Duodenal mucosa (tissue), 2 donors: Measurements from ENCODE around the gene MIXL1.

ENCODE experiments used
- H3K27ac ChIP-seq: one replicate; pipeline ENCODE4 v1.7.0; 2013; ENCODE audit warnings: low read depth, low read length
- H3K27me3 ChIP-seq, 2 donors: one replicate each; pipeline ENCODE4 v1.7.0; 2013; ENCODE audit warnings: low read length in 2 of 2, control low read depth in 1 of 2; ENCODE audit not compliant: insufficient read depth in 2 of 2, control insufficient read depth in 1 of 2
- H3K36me3 ChIP-seq, 2 donors: one replicate each; pipeline ENCODE4 v1.7.0; 2013; ENCODE audit warnings: low read length in 2 of 2, control low read depth in 1 of 2; ENCODE audit not compliant: insufficient read depth in 2 of 2, control insufficient read depth in 1 of 2
- H3K4me1 ChIP-seq, 2 donors: one replicate each; pipeline ENCODE4 v1.7.0; 2013; ENCODE audit warnings: low read length in 2 of 2, control low read depth in 1 of 2; ENCODE audit not compliant: insufficient read depth in 2 of 2, control insufficient read depth in 1 of 2
- H3K4me3 ChIP-seq, 2 donors: one replicate each; pipeline ENCODE4 v1.7.0; 2013; ENCODE audit warnings: low read length in 2 of 2, low read depth in 1 of 2
- H3K9ac ChIP-seq, 2 donors: one replicate each; pipeline ENCODE4 v1.7.0; 2013; ENCODE audit warnings: low read length in 2 of 2, low read depth in 1 of 2
- H3K9me3 ChIP-seq, 2 donors: one replicate each; pipeline ENCODE4 v1.7.0; 2013; ENCODE audit warnings: low read length in 2 of 2, control low read depth in 1 of 2; ENCODE audit not compliant: control insufficient read depth in 1 of 2

The MIXL1 gene

GRCh38 chr1:226223157-226223785 lies at the start of gene MIXL1:
Gene MIXL1 (plus strand): TSS chr1:226223664. CDS start chr1:226223682, 18 bp downstream.
- no peaks in the 10 kb centered on the region for H3K9me3 ChIP-seq
- H3K27ac ChIP-seq: no peak within 1 kb of the TSS
- H3K4me1 ChIP-seq: peaks cover 0 to 5% of the 10 kb centered on the region in 2 donors
- no peaks in the 10 kb centered on the region for H3K36me3 ChIP-seq
- peaks cover 0 to 6% of the 10 kb centered on the region in 2 donors for H3K27me3 ChIP-seq
- peak within 1 kb of the TSS; percentile 48 to 70 for H3K4me3 ChIP-seq
- H3K9ac ChIP-seq: peak within 1 kb of the TSS in 1 of 2 donors; percentile 47

- Histone ChIP-seq H3K9ac (no peak overlapping the region), H3K27ac (no peak overlapping the region)
These were observed 46.6 kb upstream of the MIXL1 start for GRCh38 chr1:226176870-226177269.

GRCh38 chr1:226181996-226182714 lies 41.3 kb upstream of the MIXL1 start:
- H3K4me3 ChIP-seq: peak overlapping the region in 1 of 2 donors; percentile 15
- H3K27ac ChIP-seq: no peak overlapping the region
- H3K27me3 ChIP-seq: no peaks in the 10 kb centered on the region
- H3K36me3 ChIP-seq: peaks cover 0 to 4% of the 10 kb centered on the region in 2 donors
- no peak overlapping the region for H3K9ac ChIP-seq
- peaks cover 36% of the 10 kb centered on the region in 2 donors for H3K4me1 ChIP-seq
- H3K9me3 ChIP-seq: no peaks in the 10 kb centered on the region

More at GRCh38 chr1:226176870-226177269, 46.6 kb upstream of the MIXL1 start:
- H3K9me3 ChIP-seq: no peaks in the 10 kb centered on the region
- H3K27me3 ChIP-seq: no peaks in the 10 kb centered on the region
- peaks cover 9 to 10% of the 10 kb centered on the region in 2 donors for H3K4me1 ChIP-seq
- H3K4me3 ChIP-seq: no peak overlapping the region
- peaks cover 6% of the 10 kb centered on the region in 2 donors for H3K36me3 ChIP-seq

- Histone ChIP-seq H3K27me3 (no peaks in the 10 kb centered on the region), H3K4me1 (peaks cover 32 to 36% of the 10 kb centered on the region in 2 donors), H3K9me3 (no peaks in the 10 kb centered on the region), H3K27ac (no peak overlapping the region), H3K4me3 (peak overlapping the region; percentile 93 to 96), H3K36me3 (no peaks in the 10 kb centered on the region), H3K9ac (peak overlapping the region; percentile 86 to 97)
These were observed 38.1 kb upstream of the MIXL1 start for GRCh38 chr1:226185141-226186036.

- H3K36me3 ChIP-seq: no peaks in the 10 kb centered on the region
- peaks cover 31 to 32% of the 10 kb centered on the region in 2 donors for H3K4me1 ChIP-seq
- H3K27ac ChIP-seq: peak within 1 kb of the TSS; percentile 96
These were observed 37.1 kb upstream of the MIXL1 start, which contains the start of gene ACBD3 for GRCh38 chr1:226186124-226187018. Gene ACBD3 (minus strand): TSS chr1:226186741. CDS start chr1:226186675, 66 bp downstream.

GRCh38 chr1:226187019-226187322 lies 36.5 kb upstream of the MIXL1 start:
- peak overlapping the region; percentile 86 to 97 for H3K9ac ChIP-seq
- peak overlapping the region; percentile 93 to 96 for H3K4me3 ChIP-seq
- peaks cover 25 to 26% of the 10 kb centered on the region in 2 donors for H3K4me1 ChIP-seq
- peak overlapping the region; percentile 96 for H3K27ac ChIP-seq
- no peaks in the 10 kb centered on the region for H3K27me3 ChIP-seq
- no peaks in the 10 kb centered on the region for H3K9me3 ChIP-seq
- no peaks in the 10 kb centered on the region for H3K36me3 ChIP-seq

More at GRCh38 chr1:226186124-226187018, 37.1 kb upstream of the MIXL1 start, which contains the start of gene ACBD3:
- Histone ChIP-seq H3K4me3 (peak within 1 kb of the TSS; percentile 93 to 96), H3K9me3 (no peaks in the 10 kb centered on the region), H3K27me3 (no peaks in the 10 kb centered on the region), H3K9ac (peak within 1 kb of the TSS; percentile 86 to 97)

- Histone ChIP-seq H3K36me3 (no peaks in the 10 kb centered on the region), H3K9me3 (no peaks in the 10 kb centered on the region), H3K27me3 (no peaks in the 10 kb centered on the region), H3K4me1 (peaks cover 20 to 22% of the 10 kb centered on the region in 2 donors), H3K27ac (no peak overlapping the region), H3K4me3 (peak overlapping the region; percentile 93 to 96), H3K9ac (peak overlapping the region in 1 of 2 donors; percentile 97)
These were observed 36.1 kb upstream of the MIXL1 start for GRCh38 chr1:226187380-226187779.

- Histone ChIP-seq H3K36me3 (no peaks in the 10 kb centered on the region), H3K9me3 (no peaks in the 10 kb centered on the region), H3K9ac (no peak overlapping the region), H3K27ac (no peak overlapping the region), H3K4me3 (no peak overlapping the region), H3K27me3 (no peaks in the 10 kb centered on the region), H3K4me1 (no peaks in the 10 kb centered on the region)
These were observed 28.3 kb upstream of the MIXL1 start for GRCh38 chr1:226195144-226195543.

GRCh38 chr1:226199971-226200370 lies 23.5 kb upstream of the MIXL1 start:
- Histone ChIP-seq H3K4me1 (no peaks in the 10 kb centered on the region), H3K36me3 (no peaks in the 10 kb centered on the region), H3K9ac (no peak overlapping the region), H3K4me3 (no peak overlapping the region), H3K9me3 (no peaks in the 10 kb centered on the region), H3K27ac (no peak overlapping the region), H3K27me3 (no peaks in the 10 kb centered on the region)
